Measurements from ENCODE around the gene DUSP16.

DUSP16 gene

DNA sequence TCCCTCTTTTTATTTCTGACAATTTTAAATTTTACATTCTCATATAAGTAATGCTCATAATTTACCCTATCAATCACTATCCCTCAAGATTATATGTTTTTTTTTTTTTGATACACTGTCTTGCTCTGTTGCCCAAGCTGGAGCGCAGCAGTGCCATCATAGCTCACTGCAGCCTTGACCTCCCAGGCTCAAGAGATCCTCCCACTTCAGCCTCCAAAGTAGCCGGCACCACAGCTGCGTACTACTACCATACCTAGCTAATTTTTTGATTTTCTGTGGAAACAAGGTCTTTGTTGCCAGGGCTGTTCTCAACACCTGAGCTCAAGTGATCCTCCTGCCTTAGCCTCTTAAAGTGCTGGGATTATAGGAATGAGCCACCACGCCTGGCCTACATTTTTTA, 4.4 kb downstream of the DUSP16 start:
- TF ChIP-seq, protein P1, sequence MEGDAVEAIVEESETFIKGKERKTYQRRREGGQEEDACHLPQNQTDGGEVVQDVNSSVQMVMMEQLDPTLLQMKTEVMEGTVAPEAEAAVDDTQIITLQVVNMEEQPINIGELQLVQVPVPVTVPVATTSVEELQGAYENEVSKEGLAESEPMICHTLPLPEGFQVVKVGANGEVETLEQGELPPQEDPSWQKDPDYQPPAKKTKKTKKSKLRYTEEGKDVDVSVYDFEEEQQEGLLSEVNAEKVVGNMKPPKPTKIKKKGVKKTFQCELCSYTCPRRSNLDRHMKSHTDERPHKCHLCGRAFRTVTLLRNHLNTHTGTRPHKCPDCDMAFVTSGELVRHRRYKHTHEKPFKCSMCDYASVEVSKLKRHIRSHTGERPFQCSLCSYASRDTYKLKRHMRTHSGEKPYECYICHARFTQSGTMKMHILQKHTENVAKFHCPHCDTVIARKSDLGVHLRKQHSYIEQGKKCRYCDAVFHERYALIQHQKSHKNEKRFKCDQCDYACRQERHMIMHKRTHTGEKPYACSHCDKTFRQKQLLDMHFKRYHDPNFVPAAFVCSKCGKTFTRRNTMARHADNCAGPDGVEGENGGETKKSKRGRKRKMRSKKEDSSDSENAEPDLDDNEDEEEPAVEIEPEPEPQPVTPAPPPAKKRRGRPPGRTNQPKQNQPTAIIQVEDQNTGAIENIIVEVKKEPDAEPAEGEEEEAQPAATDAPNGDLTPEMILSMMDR (IDR thresholded peaks at IDR 0.05; ENCODE audit: low read depth, low read length, missing control alignments), result no peak
- in situ Hi-C loops (cut with HindIII; ENCODE audit: low sequenced_read_pairs), result no loop called here
- no peak overlapping the region for H3K4me3 ChIP-seq (ENCODE audit: low read depth, low read length)
- no peak for DNase-seq (ENCODE audit: low read depth)

DNA sequence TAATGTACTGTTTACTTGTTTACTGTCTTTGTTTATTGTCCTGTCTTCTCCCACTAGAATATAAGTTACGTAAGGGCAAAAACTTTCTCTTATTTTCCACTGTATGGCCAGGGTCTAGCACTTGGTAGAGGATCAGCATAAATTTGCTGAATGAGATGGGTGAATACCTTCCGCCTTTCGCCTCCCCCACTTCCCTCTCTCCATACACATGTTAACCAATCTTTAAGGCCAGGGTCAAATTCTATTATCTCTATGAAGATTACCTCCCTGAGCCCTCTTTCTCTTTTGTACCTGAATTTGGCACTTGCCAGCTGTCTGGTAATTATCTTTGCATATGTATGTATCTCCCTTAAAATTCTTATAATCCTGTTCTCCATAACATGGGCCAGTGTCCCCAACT, 4.9 kb downstream of the DUSP16 start:
- H3K4me3 ChIP-seq (ENCODE audit: low read depth, low read length), result no peak overlapping the region
- in situ Hi-C loops (cut with HindIII; ENCODE audit: low sequenced_read_pairs), result no loop called here
- DNase-seq (ENCODE audit: low read depth), result no peak
- TF ChIP-seq, protein P1 (IDR thresholded peaks at IDR 0.05; ENCODE audit: low read depth, low read length, missing control alignments), result no peak

DNA sequence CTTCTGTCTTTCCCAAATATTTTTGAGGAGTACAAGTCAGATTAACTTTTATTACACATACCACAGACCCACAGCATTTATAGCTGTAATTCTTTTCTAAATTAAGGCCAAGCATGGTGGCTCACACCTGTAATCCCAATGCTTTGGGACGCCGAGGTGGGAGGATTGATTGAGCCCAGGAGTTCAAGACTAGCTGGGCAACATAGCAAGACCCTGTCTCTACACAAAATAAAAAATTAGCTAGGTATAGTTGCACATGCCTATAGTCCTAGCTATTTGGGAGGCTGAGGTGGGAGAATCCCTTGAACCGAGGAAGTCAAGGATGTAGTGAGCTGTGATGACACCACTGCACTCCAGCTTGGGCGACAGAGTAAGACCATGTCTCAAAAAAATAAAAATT, 7.0 kb downstream of the DUSP16 start:
- in situ Hi-C loops (cut with HindIII; ENCODE audit: low sequenced_read_pairs), result no loop called here
- no peak overlapping the region for H3K4me3 ChIP-seq (ENCODE audit: low read depth, low read length)
- TF ChIP-seq, protein P1 (IDR thresholded peaks at IDR 0.05; ENCODE audit: low read depth, low read length, missing control alignments), result no peak
- no peak for DNase-seq (ENCODE audit: low read depth)

DNA sequence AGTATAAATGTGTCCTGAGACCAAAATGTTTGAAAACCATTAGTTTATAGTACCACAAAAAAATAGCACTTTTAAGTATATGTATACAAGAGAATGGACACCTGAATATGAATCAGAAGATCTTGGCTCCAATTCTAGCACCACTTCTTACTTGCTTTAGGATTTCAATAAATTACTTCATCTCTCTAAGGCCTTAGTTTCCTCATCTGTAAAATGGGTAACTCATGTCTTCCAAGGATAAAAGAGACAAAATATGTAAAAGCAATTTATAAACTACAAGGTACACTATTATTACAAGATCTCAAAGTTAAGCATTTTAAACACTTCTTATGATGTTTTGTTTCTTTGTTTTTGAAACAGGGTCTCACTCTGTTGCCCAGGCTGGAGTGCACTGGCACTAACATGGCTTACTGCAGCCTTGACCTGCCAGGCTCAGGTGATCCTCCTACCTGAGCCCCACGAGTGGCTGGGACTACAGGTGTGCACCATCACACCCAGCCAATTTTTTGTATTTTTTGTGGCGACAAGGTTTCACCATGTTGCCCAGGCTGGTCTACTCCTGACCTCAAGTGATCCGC, 9.4 kb downstream of the DUSP16 start:
- DNase-seq (ENCODE audit: low read depth), result no peak
- in situ Hi-C loops (cut with HindIII; ENCODE audit: low sequenced_read_pairs), result no loop called here
- TF ChIP-seq, protein P1 (IDR thresholded peaks at IDR 0.05; ENCODE audit: low read depth, low read length, missing control alignments), result no peak
- no peak overlapping the region for H3K4me3 ChIP-seq (ENCODE audit: low read depth, low read length)

DNA sequence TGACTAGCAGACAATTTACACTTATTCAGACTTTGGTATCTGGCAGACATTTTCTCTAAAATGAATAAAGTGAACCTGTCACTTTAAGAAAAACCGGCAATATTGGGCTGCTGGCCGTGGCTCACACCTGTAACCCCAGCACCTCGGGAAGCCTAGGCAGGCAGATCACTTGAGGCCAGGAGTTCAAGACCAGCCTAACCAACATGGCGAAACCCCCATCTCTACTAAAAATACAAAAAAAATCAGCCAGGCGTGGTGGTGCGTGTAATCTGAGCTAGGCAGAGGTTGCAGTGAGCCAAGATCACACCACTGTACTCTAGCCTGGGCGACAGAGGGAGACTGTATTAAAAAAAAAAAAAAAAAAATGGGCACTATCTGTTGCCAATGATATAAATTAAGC, 11.5 kb downstream of the DUSP16 start:
- H3K4me3 ChIP-seq (ENCODE audit: low read depth, low read length), result no peak overlapping the region
- DNase-seq (ENCODE audit: low read depth), result no peak
- in situ Hi-C loops (cut with HindIII; ENCODE audit: low sequenced_read_pairs), result no loop called here
- TF ChIP-seq, protein P1 (IDR thresholded peaks at IDR 0.05; ENCODE audit: low read depth, low read length, missing control alignments), result no peak

DNA sequence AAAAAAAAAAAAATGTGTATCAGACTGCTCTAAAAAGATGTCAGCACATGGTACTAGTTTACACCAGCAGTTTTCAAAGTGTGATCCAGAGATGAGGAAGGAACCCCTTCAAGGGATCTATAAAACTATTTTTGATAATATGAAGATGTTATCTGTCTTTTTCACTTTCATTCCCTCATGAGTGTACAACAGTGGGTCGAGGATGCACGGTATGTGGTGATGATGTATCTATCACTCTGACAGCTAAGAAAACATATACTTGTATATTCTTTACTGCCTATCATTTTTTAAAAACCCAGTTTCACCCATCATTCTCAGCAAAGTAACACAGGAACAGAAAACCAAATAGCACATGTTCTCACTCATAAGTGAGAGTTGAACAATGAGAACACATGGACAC, 12.4 kb downstream of the DUSP16 start:
- TF ChIP-seq, protein P1 (IDR thresholded peaks at IDR 0.05; ENCODE audit: low read depth, low read length, missing control alignments), result no peak
- no peak for DNase-seq (ENCODE audit: low read depth)
- no peak overlapping the region for H3K4me3 ChIP-seq (ENCODE audit: low read depth, low read length)
- in situ Hi-C loops (cut with HindIII; ENCODE audit: low sequenced_read_pairs), result no loop called here

Data from astrocyte of the cerebellum (primary cell).